ENCODE results near the gene ADGRE2.
A peak's percentile ranks its signal among the peaks of the same experiment; 100 is the strongest.

Gene ADGRE2

GRCh38 chr19:14718522-14719116, 59.7 kb downstream of the ADGRE2 start:
- H3K36me3 ChIP-seq, result peaks cover 91 to 100% (median 99%) of the 10 kb centered on the region in 11 experiments
- peak overlapping the region; percentile 17 to 60 (median 42) for H3K4me3 ChIP-seq
- H3K27ac ChIP-seq, result no peak overlapping the region
- peaks cover 0 to 3% (median 0%) of the 10 kb centered on the region in 11 experiments; a peak in 1 of 22 replicates for H3K27me3 ChIP-seq
- H3K4me2 ChIP-seq, result no peak overlapping the region
- no peak for TF ChIP-seq Cebpa-rat (IDR thresholded peaks at IDR 0.05)
- no peaks in the 10 kb centered on the region for H4K20me1 ChIP-seq
- peaks cover 97 to 100% (median 100%) of the 10 kb centered on the region in 11 experiments for H3K9me3 ChIP-seq (replicated peaks in 1 of 11)
- H3K9ac ChIP-seq, result no peak overlapping the region
- H3K4me1 ChIP-seq, result no peaks in the 10 kb centered on the region

GRCh38 chr19:14715841-14716240, 62.5 kb downstream of the ADGRE2 start:
- peak overlapping the region in 5 of 10 experiments; percentile 2 to 60 (median 20); a peak in 4 of 20 replicates for H3K4me3 ChIP-seq
- no peak overlapping the region for H3K4me2 ChIP-seq
- H3K9me3 ChIP-seq (replicated peaks in 1 of 11), result peaks cover 83 to 100% (median 100%) of the 10 kb centered on the region in 11 experiments
- no peaks in the 10 kb centered on the region for H3K4me1 ChIP-seq
- H3K9ac ChIP-seq, result no peak overlapping the region
- H3K27me3 ChIP-seq, result peaks cover 0 to 3% (median 0%) of the 10 kb centered on the region in 11 experiments; a peak in 1 of 22 replicates
- no peak for TF ChIP-seq Cebpa-rat (IDR thresholded peaks at IDR 0.05)
- H3K27ac ChIP-seq, result no peak overlapping the region
- peaks cover 97 to 100% (median 100%) of the 10 kb centered on the region in 11 experiments for H3K36me3 ChIP-seq
- H4K20me1 ChIP-seq, result no peaks in the 10 kb centered on the region

- Histone ChIP-seq H3K36me3 (peaks cover 94 to 100% (median 98%) of the 10 kb centered on the region in 11 experiments), H4K20me1 (peaks cover 0 to 9% (median 0%) of the 10 kb centered on the region in 11 experiments; a peak in 2 of 22 replicates)
Observed at GRCh38 chr19:14704450-14704849, 73.9 kb downstream of the ADGRE2 start.

GRCh38 chr19:14703833-14704232, 74.5 kb downstream of the ADGRE2 start:
- Histone ChIP-seq H3K9ac (no peak overlapping the region), H3K36me3 (peaks cover 93 to 100% (median 97%) of the 10 kb centered on the region in 11 experiments), H3K4me3 (no peak overlapping the region), H3K27ac (no peak overlapping the region), H3K9me3 (replicated peaks in 1 of 11) (peaks cover 36 to 62% (median 48%) of the 10 kb centered on the region in 11 experiments), H3K4me2 (no peak overlapping the region), H4K20me1 (peaks cover 0 to 9% (median 0%) of the 10 kb centered on the region in 11 experiments; a peak in 2 of 22 replicates), H3K4me1 (peaks cover 0 to 8% (median 0%) of the 10 kb centered on the region in 10 experiments; a peak in 2 of 20 replicates), H3K27me3 (no peaks in the 10 kb centered on the region)
- no peak for TF ChIP-seq Cebpa-rat (IDR thresholded peaks at IDR 0.05)

More at GRCh38 chr19:14704450-14704849, 73.9 kb downstream of the ADGRE2 start:
- Histone ChIP-seq H3K4me2 (no peak overlapping the region), H3K4me1 (peaks cover 0 to 4% (median 0%) of the 10 kb centered on the region in 10 experiments; a peak in 2 of 20 replicates), H3K9ac (no peak overlapping the region), H3K27me3 (no peaks in the 10 kb centered on the region), H3K4me3 (no peak overlapping the region), H3K9me3 (replicated peaks in 1 of 11) (peaks cover 41 to 68% (median 54%) of the 10 kb centered on the region in 11 experiments), H3K27ac (no peak overlapping the region)
- no peak for TF ChIP-seq Cebpa-rat (IDR thresholded peaks at IDR 0.05)

GRCh38 chr19:14700711-14701375, 77.5 kb downstream of the ADGRE2 start:
- H3K27ac ChIP-seq, result no peak overlapping the region
- peaks cover 26 to 45% (median 33%) of the 10 kb centered on the region in 11 experiments for H3K9me3 ChIP-seq (replicated peaks in 1 of 11)
- H3K4me1 ChIP-seq, result peaks cover 0 to 8% (median 0%) of the 10 kb centered on the region in 10 experiments; a peak in 2 of 20 replicates
- no peak overlapping the region for H3K4me3 ChIP-seq
- peaks cover 91 to 100% (median 94%) of the 10 kb centered on the region in 11 experiments for H3K36me3 ChIP-seq
- H3K9ac ChIP-seq, result no peak overlapping the region
- no peaks in the 10 kb centered on the region for H3K27me3 ChIP-seq
- peaks cover 0 to 9% (median 0%) of the 10 kb centered on the region in 11 experiments; a peak in 2 of 22 replicates for H4K20me1 ChIP-seq
- no peak for TF ChIP-seq Cebpa-rat (IDR thresholded peaks at IDR 0.05)
- no peak overlapping the region for H3K4me2 ChIP-seq

GRCh38 chr19:14699641-14700040, 78.7 kb downstream of the ADGRE2 start:
- no peak overlapping the region for H3K4me2 ChIP-seq
- peaks cover 0 to 8% (median 0%) of the 10 kb centered on the region in 10 experiments; a peak in 1 of 20 replicates for H3K4me1 ChIP-seq
- H3K36me3 ChIP-seq, result peaks cover 91 to 100% (median 94%) of the 10 kb centered on the region in 11 experiments
- H3K4me3 ChIP-seq, result no peak overlapping the region
- H4K20me1 ChIP-seq, result peaks cover 0 to 4% (median 0%) of the 10 kb centered on the region in 11 experiments; a peak in 6 of 22 replicates
- H3K27me3 ChIP-seq, result no peaks in the 10 kb centered on the region
- no peak for TF ChIP-seq Cebpa-rat (IDR thresholded peaks at IDR 0.05)
- H3K27ac ChIP-seq, result no peak overlapping the region
- H3K9me3 ChIP-seq (replicated peaks in 1 of 11), result peaks cover 26 to 45% (median 33%) of the 10 kb centered on the region in 11 experiments
- no peak overlapping the region for H3K9ac ChIP-seq

- peaks cover 0 to 19% (median 5%) of the 10 kb centered on the region in 11 experiments; a peak in 10 of 22 replicates for H4K20me1 ChIP-seq
- peaks cover 0 to 8% (median 0%) of the 10 kb centered on the region in 11 experiments; a peak in 4 of 22 replicates for H3K9me3 ChIP-seq (replicated peaks in 1 of 11)
- no peak for TF ChIP-seq Cebpa-rat (IDR thresholded peaks at IDR 0.05)
Observed at GRCh38 chr19:14695471-14695870, 82.9 kb downstream of the ADGRE2 start.

GRCh38 chr19:14694641-14695266, 83.6 kb downstream of the ADGRE2 start:
- H3K4me3 ChIP-seq, result no peak overlapping the region
- H3K4me2 ChIP-seq, result no peak overlapping the region
- H3K9ac ChIP-seq, result no peak overlapping the region
- peaks cover 60 to 70% (median 64%) of the 10 kb centered on the region in 11 experiments for H3K36me3 ChIP-seq
- H3K27me3 ChIP-seq, result no peaks in the 10 kb centered on the region
- H4K20me1 ChIP-seq, result peaks cover 0 to 19% (median 5%) of the 10 kb centered on the region in 11 experiments; a peak in 10 of 22 replicates
- no peak overlapping the region for H3K27ac ChIP-seq
- TF ChIP-seq Cebpa-rat (IDR thresholded peaks at IDR 0.05), result no peak
- peaks cover 9 to 30% (median 15%) of the 10 kb centered on the region in 10 experiments; a peak in 19 of 20 replicates for H3K4me1 ChIP-seq
- H3K9me3 ChIP-seq (replicated peaks in 1 of 11), result peaks cover 0 to 1% (median 0%) of the 10 kb centered on the region in 11 experiments; a peak in 1 of 22 replicates

More at GRCh38 chr19:14695471-14695870, 82.9 kb downstream of the ADGRE2 start:
- Histone ChIP-seq H3K27ac (no peak overlapping the region), H3K9ac (no peak overlapping the region), H3K4me1 (peaks cover 8 to 30% (median 14%) of the 10 kb centered on the region in 10 experiments; a peak in 19 of 20 replicates), H3K36me3 (peaks cover 67 to 78% (median 72%) of the 10 kb centered on the region in 11 experiments), H3K27me3 (no peaks in the 10 kb centered on the region), H3K4me2 (no peak overlapping the region), H3K4me3 (no peak overlapping the region)
